Neural cell (in vitro differentiated cells): ENCODE results near the gene PLA2G12B. TPM values are rescaled to one million over a fixed set of nuclear protein-coding genes. Genes with fewer than 3 reads are reported as not detected.

Experiments used
- H2AFZ ChIP-seq: fragments of 200-600, 300-800 bp; sonication (generic), shearing (Covaris generic); 2 replicates; pipeline ENCODE4 v1.6.0; 2014; ENCODE audit warnings: low read depth, mild to moderate bottlenecking, antibody characterized with exemption, low read length, moderate library complexity
- H3F3A ChIP-seq: fragments of 200-600 bp; shearing (Covaris generic); 2 replicates; pipeline ENCODE4 v1.6.1; 2016; ENCODE audit warnings: mild to moderate bottlenecking, moderate library complexity, mixed read lengths, antibody characterized with exemption, low read length; ENCODE audit not compliant: insufficient read depth, poor library complexity, severe bottlenecking
- H3K27ac ChIP-seq: fragments of 200-600, 300-800 bp; sonication (generic), shearing (Covaris generic); 2 replicates; pipeline ENCODE4 v1.5.1; 2014; ENCODE audit warnings: mild to moderate bottlenecking, low read length, moderate library complexity
- H3K27me3 ChIP-seq: fragments of 300-800, 200-600 bp; sonication (generic), shearing (Covaris generic); 2 replicates; pipeline ENCODE4 v1.6.0; 2014; ENCODE audit warnings: mild to moderate bottlenecking, low read depth, low read length, moderate library complexity; ENCODE audit not compliant: insufficient read depth
- H3K36me3 ChIP-seq: fragments of 300-800, 200-600 bp; sonication (generic), shearing (Covaris generic); 2 replicates; pipeline ENCODE4 v1.5.1; 2014; ENCODE audit warnings: mild to moderate bottlenecking, antibody characterized with exemption, low read length, moderate library complexity; ENCODE audit not compliant: insufficient read depth
- H3K4me2 ChIP-seq: fragments of 300-800, 200-600 bp; sonication (generic), shearing (Covaris generic); 2 replicates; pipeline ENCODE4 v1.6.0; 2014; ENCODE audit warnings: mild to moderate bottlenecking, low read length
- H3K4me3 ChIP-seq: fragments of 300-800, 200-600 bp; sonication (generic), shearing (Covaris generic); 2 replicates; pipeline ENCODE4 v1.5.1; 2014; ENCODE audit warnings: mild to moderate bottlenecking, low read length, moderate library complexity
- H3K79me2 ChIP-seq: fragments of 200-600 bp; shearing (Covaris generic); replicated peaks from 2 replicates; pipeline ENCODE4 v1.6.0; 2014; ENCODE audit warnings: mild to moderate bottlenecking, low read length, moderate library complexity; ENCODE audit not compliant: insufficient read depth
- H3K9ac ChIP-seq: fragments of 300-800, 200-600 bp; sonication (generic), shearing (Covaris generic); 2 replicates; pipeline ENCODE4 v1.6.1; 2016; ENCODE audit warnings: mild to moderate bottlenecking, low read length, mixed read lengths
- H3K9me2 ChIP-seq: fragments of 200-600 bp; shearing (Covaris generic); 2 replicates; pipeline ENCODE4 v1.6.1; 2016; ENCODE audit warnings: mild to moderate bottlenecking, low read length, mixed read lengths; ENCODE audit not compliant: insufficient read depth
- H3K9me3 ChIP-seq: fragments of 200-600, 300-800 bp; sonication (generic), shearing (Covaris generic); 2 replicates; pipeline ENCODE4 v1.6.1; 2016; ENCODE audit warnings: mild to moderate bottlenecking, mixed run types, low read length, moderate library complexity, mixed read lengths
- H4K20me1 ChIP-seq: fragments of 200-600 bp; shearing (Covaris generic); 2 replicates; pipeline ENCODE4 v1.6.1; 2016; ENCODE audit warnings: mild to moderate bottlenecking, mixed run types; ENCODE audit not compliant: insufficient read depth
- CTCF ChIP-seq: fragments of 450-650 bp; IDR thresholded peaks from 2 replicates; pipeline ENCODE4 v1.5.1; 2014; ENCODE audit warnings: antibody characterized with exemption, mild to moderate bottlenecking, moderate library complexity; ENCODE audit not compliant: poor library complexity, severe bottlenecking
- EP300 ChIP-seq: fragments of 450-650 bp; conservative IDR thresholded peaks from 2 replicates; pipeline ENCODE4 v1.6.1; 2014; ENCODE audit warnings: antibody characterized with exemption, mild to moderate bottlenecking, moderate library complexity; ENCODE audit not compliant: poor library complexity, severe bottlenecking
- EZH2 ChIP-seq: fragments of 200-600, 300-800 bp; shearing (Covaris generic), sonication (generic); IDR thresholded peaks from 2 replicates; pipeline ENCODE4 v1.6.1; 2014; ENCODE audit warnings: antibody characterized with exemption, low read length, borderline replicate concordance, mild to moderate bottlenecking; ENCODE audit not compliant: insufficient read depth, poor library complexity, severe bottlenecking
- MXI1 ChIP-seq: fragments of 450-650 bp; conservative IDR thresholded peaks from 2 replicates; pipeline ENCODE4 v1.6.1; 2014; ENCODE audit warnings: antibody characterized with exemption, mild to moderate bottlenecking; ENCODE audit not compliant: poor library complexity, severe bottlenecking
- POLR2AphosphoS5 ChIP-seq: IDR thresholded peaks from 2 replicates; pipeline ENCODE4 v1.6.1; 2012
- RAD21 ChIP-seq: fragments of 450-650 bp; conservative IDR thresholded peaks from 2 replicates; pipeline ENCODE4 v1.6.1; 2014; ENCODE audit warnings: antibody characterized with exemption, mild to moderate bottlenecking, moderate library complexity
- REST ChIP-seq: IDR thresholded peaks from 2 replicates; pipeline ENCODE4 v1.6.1; 2012; ENCODE audit warnings: borderline replicate concordance
- SMC3 ChIP-seq: fragments of 450-650 bp; conservative IDR thresholded peaks from 2 replicates; pipeline ENCODE4 v1.6.1; 2014; ENCODE audit warnings: antibody characterized with exemption, mild to moderate bottlenecking, moderate library complexity; ENCODE audit not compliant: poor library complexity
- TAF1 ChIP-seq: IDR thresholded peaks from 2 replicates; pipeline ENCODE4 v1.6.1; 2012; ENCODE audit warnings: low read depth
- polyA plus RNA-seq: library from polyadenylated mRNA; depleted of rRNA; stranded (reverse); fragments of >200 nt; gene quantifications from 2 replicates; pipeline ENCODE4 v1.2.3, GENCODE V29; 2014

The PLA2G12B gene
- polyA plus RNA-seq, 1 donor from 2014 or later: not detected

GRCh38 chr10:72910705-72911104, 43.9 kb downstream of the PLA2G12B start:
- Histone ChIP-seq H3K27ac (no peak overlapping the region), H3K79me2 (no peaks in the 10 kb centered on the region), H3F3A (no peaks in the 10 kb centered on the region), H3K27me3 (no peaks in the 10 kb centered on the region), H3K9ac (no peak overlapping the region), H4K20me1 (no peaks in the 10 kb centered on the region), H3K4me3 (no peak overlapping the region), H3K36me3 (no peaks in the 10 kb centered on the region), H3K9me2 (no peaks in the 10 kb centered on the region), H3K9me3 (no peaks in the 10 kb centered on the region), H3K4me2 (no peak overlapping the region), H2AFZ (no peak overlapping the region)
- TF ChIP-seq EP300: no peak
- TF ChIP-seq MXI1: no peak
- TF ChIP-seq RAD21: no peak

- Histone ChIP-seq H3K9ac (no peak overlapping the region), H3F3A (no peaks in the 10 kb centered on the region), H3K79me2 (no peaks in the 10 kb centered on the region), H3K4me3 (no peak overlapping the region), H4K20me1 (no peaks in the 10 kb centered on the region), H3K36me3 (no peaks in the 10 kb centered on the region), H3K27me3 (no peaks in the 10 kb centered on the region), H3K27ac (no peak overlapping the region), H3K4me2 (no peak overlapping the region), H3K9me3 (no peaks in the 10 kb centered on the region), H3K9me2 (no peaks in the 10 kb centered on the region), H2AFZ (no peak overlapping the region)
- TF ChIP-seq CTCF: no peak
- TF ChIP-seq EP300: no peak
- no peak for TF ChIP-seq RAD21
- no peak for TF ChIP-seq SMC3
- no peak for TF ChIP-seq REST
- no peak for TF ChIP-seq EZH2
- no peak for TF ChIP-seq POLR2AphosphoS5
- no peak for TF ChIP-seq TAF1
- TF ChIP-seq MXI1: no peak
Observed at GRCh38 chr10:72906446-72906845, 48.2 kb downstream of the PLA2G12B start.

- no peak overlapping the region for H3K27ac ChIP-seq
- no peaks in the 10 kb centered on the region for H3K36me3 ChIP-seq
- H3F3A ChIP-seq: no peaks in the 10 kb centered on the region
- no peaks in the 10 kb centered on the region for H3K27me3 ChIP-seq
- H3K4me2 ChIP-seq: no peak overlapping the region
- TF ChIP-seq EP300 (no peak), SMC3 (no peak), TAF1 (no peak), MXI1 (no peak), REST (no peak), CTCF (no peak), POLR2AphosphoS5 (no peak), EZH2 (no peak), RAD21 (no peak)
- H3K9me2 ChIP-seq: no peaks in the 10 kb centered on the region
- H4K20me1 ChIP-seq: no peaks in the 10 kb centered on the region
- H3K9ac ChIP-seq: no peak overlapping the region
- H3K4me3 ChIP-seq: no peak overlapping the region
- H3K79me2 ChIP-seq: no peaks in the 10 kb centered on the region
- no peaks in the 10 kb centered on the region for H3K9me3 ChIP-seq
- H2AFZ ChIP-seq: no peak overlapping the region
Observed at GRCh38 chr10:72904806-72905205, 49.8 kb downstream of the PLA2G12B start.
